Activated CD4-positive, alpha-beta T cell treated with anti-CD3 and anti-CD28 coated beads, Interleukin-2, amount 50 U/mL, for 1 hour (primary cell): ENCODE data around the gene ADGRF4.

Experiments
- DNase-seq: peaks from one replicate; pipeline ENCODE4 v3.0.0-alpha.2; 2020

Gene ADGRF4

DNA sequence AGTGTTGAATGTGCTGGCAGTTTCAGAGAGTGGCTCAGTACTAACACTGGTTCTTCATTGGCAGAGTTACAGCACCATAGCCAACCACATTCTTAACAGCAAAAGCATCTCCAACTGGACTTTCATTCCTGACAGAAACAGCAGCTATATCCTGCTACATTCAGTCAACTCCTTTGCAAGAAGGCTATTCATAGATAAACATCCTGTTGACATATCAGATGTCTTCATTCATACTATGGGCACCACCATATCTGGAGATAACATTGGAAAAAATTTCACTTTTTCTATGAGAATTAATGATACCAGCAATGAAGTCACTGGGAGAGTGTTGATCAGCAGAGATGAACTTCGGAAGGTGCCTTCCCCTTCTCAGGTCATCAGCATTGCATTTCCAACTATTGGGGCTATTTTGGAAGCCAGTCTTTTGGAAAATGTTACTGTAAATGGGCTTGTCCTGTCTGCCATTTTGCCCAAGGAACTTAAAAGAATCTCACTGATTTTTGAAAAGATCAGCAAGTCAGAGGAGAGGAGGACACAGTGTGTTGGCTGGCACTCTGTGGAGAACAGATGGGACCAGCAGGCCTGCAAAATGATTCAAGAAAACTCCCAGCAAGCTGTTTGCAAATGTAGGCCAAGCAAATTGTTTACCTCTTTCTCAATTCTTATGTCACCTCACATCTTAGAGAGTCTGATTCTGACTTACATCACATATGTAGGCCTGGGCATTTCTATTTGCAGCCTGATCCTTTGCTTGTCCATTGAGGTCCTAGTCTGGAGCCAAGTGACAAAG, 17.0 kb upstream of the ADGRF4 start:
- DNase-seq: no peak

DNA sequence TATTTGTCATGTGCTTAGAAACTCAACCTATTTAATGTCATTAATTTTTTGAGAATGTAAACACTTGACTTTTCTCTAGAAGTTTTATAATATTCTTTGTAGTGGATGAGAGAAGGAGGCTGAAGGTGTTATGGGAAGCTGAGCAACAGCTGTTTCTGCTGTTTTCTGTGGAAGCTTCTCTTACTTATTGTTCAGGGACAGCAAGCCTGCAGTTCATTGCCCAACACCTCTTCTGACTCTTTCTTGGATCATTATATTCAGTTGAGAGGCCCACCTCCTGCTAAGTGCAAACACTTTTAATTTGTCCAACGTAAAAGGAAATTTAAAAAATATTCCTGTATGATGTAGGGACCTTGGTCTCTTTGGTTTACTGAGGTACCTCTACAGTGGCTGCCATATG, 12.0 kb upstream of the ADGRF4 start:
- no peak for DNase-seq

DNA sequence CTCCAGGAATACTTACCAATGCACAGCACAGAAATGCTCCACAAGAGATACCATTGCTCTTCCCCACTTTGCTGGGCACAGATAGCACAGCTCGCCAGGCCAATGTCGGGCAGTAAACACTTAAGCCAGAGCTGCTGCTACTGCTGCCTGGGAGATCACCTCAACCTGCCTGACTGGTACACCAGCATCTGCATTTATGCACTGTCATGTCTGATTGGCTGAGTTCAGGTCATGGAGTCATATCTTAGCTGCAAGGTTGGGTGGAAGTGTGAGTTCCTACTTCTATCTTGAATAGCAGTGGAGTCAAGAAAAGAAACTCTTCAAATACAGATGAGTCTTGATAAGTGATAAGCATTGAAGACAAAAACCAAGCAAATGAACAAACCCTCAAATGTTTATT, 10.9 kb upstream of the ADGRF4 start:
- no peak for DNase-seq

DNA sequence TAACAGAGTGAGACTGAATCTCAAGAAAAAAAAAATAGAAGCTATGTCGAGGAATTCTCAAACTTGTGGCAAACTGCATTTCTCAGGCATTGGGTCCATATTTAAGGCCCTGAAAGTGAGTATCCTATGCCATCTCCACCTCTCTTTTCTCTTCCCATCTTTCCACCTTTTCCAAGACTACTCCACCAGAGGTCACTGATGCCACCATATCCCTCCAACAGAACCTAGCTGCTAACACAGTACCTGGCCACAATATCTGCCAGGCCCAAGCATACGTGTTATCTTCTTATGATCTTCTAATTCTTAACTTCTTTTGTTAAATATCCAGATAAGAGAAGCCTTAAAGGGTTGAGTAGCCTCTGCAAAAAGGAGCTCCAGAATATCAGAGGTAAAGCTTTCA, 8.2 kb upstream of the ADGRF4 start:
- no peak for DNase-seq

DNA sequence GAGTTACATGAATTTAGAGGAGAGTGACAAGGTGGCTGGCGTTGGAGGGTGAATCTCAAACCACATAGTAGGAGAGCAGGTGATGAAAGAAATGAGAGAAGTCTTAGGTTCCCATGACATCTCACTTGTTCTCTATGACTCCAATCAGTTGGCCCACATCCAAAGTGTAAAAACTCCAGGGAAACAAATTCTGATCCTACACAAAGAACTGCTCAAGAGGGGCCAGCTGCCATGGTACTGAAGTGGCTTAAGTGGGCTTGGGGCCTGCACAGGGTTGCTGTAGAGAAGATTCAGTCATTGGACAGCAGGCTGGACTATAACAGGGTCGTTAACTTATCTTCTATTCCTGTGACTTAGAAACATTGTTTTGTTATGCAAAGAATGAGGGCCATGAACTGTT, 7.6 kb upstream of the ADGRF4 start:
- no peak for DNase-seq

DNA sequence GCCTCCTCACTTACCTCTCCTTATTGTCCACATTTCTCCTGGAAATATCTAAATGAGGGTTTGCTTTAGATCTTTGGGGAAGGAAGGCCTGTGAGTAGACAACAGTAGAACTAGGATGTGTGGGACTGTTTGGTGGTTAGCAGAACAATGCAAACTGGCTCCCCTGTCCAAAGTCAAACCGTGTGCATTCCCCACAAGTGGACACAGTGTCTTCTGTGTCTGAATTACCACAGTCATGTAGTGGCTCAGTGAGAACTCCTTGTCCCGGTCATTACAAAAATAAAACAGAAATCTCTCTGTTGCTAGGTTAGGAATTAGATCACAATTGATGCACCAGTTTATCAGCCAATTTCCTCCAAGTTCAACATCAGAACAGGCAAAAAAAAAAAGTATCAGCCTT, 455 bp upstream of the ADGRF4 start:
- no peak for DNase-seq

DNA sequence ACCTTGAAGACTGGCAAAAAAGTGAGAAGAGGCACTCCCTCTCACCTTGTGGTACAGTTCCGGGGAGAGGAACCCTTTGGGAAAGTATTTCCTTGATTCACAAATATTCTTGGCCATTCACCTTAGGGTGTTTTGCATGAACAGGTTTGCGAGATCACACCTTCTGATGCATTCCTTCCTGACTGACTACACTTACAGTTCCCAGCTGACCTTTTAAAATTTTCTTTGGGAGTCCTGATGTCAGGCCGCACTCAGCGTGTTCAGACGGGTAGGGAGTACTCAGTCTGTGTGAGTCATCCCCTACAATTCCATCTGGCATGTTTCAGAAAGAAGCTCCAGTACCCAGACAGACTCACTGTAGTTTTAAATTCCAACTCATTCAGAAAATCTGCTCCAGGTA, 1.7 kb downstream of the ADGRF4 start:
- no peak for DNase-seq

DNA sequence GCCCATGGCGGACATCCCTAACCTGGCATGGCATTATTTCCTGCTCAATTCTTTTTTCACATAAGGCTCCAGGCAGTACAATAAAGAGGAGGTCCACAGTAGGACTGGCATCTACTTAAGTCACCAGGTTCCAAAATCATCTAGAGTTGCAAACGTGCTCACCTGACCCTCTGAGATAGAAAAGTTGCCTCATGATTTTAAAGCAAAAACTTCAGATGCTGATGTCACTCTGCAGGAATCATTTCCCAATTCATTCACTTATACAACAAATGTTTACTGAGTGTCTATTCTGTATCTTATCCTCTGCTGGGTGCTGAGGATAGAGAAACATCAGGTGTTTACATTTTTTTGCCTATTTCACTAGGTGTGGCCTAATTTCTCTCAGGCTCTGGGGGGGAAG, 2.2 kb downstream of the ADGRF4 start:
- no peak for DNase-seq

DNA sequence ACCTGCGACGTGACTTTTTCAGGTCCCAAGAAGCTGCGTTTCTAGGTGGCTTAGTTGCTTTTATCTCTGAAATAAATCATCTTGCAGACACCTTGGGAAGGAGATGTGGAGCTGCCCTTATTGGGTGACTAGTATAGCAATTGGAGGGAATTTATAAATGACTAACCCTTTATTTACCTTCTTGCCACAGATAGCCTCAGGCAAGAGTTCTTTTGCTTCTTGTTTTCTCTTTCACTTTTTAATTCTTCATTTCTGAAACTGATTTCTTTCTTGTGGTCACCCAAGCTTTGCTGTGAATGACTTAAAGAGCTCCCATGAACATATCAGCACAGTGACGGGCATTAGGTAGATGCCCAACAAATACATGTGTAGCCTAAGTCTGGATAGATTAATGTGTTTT, 3.0 kb downstream of the ADGRF4 start:
- no peak for DNase-seq

DNA sequence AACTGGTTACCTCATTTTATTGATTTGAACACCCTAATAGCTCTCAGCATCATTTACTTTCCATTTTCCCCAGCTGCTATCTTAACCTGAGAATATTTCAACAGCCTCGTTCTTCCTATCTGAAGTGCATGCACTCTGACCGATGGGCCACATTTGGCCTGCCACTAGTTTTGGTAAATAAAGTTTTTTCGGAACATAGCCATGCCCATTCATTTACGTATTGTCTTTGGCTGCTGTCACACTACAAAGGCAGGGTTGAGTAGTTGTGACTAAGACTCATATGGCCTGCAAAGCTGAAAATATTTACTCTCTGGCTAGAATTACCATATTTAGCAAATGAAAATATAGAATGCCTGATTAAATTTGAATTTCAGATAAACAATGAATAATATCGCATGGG, 10.8 kb downstream of the ADGRF4 start:
- no peak for DNase-seq

DNA sequence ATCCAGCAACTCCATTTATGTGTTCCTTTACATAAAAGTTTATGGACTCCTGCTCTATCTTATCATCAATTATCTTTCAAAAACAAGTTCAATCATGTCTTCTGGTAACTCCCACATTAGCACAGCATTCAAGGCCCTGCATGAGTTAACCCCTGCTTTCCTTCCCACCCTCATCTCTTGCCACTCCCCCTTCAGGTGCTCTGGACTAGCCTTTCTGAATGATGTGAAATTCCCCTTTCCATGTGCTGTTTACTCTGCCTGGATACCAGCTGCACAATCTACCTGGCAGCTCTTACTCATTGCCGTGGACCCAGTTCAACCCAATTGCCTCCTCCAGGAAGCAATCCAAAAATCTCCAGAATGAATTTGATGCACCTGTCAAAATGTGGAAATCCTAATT, 11.9 kb downstream of the ADGRF4 start:
- no peak for DNase-seq

DNA sequence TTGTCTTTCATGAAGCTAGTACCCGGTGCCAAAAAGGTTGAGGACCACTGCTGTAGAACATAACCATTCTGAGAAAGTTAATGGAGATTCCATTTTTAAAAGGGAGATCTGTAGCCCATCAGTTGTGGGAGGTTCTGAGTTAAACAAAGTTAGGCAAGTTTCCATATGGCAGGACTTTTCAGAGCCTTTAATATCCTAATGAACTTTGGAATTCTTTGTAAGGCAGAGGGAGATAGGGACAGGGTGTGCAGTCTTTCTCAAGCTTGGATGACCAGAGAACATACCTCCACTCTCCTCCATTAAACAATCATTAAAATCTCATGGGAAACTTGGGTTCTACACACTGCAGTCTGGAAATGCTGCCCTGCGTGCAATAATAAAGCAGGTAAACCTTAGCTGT, 14.8 kb downstream of the ADGRF4 start:
- DNase-seq: no peak

DNA sequence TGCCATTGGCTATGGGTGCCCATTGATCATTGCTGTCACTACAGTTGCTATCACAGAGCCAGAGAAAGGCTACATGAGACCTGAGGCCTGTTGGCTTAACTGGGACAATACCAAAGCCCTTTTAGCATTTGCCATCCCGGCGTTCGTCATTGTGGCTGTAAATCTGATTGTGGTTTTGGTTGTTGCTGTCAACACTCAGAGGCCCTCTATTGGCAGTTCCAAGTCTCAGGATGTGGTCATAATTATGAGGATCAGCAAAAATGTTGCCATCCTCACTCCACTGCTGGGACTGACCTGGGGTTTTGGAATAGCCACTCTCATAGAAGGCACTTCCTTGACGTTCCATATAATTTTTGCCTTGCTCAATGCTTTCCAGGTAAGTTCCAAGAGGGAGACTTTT, 16.4 kb downstream of the ADGRF4 start:
- no peak for DNase-seq

DNA sequence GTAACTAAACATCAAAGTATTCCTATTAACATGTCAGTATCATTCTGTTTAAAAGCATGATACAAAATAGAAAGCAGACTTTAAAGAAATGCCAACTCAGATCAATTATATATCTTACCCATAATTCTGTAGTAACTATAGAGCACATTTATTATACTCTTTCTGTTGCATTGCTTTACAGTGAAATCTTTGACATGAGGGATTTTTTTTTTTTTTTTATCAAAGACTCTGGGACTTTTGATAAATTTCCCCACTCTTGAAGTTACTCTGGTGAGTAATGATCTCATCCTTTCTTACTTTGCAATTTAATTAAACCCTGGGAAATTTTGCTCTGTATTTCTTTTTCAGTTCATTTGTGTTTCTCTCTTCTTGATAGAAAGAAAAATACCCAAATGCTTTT, 17.4 kb downstream of the ADGRF4 start:
- no peak for DNase-seq

DNA sequence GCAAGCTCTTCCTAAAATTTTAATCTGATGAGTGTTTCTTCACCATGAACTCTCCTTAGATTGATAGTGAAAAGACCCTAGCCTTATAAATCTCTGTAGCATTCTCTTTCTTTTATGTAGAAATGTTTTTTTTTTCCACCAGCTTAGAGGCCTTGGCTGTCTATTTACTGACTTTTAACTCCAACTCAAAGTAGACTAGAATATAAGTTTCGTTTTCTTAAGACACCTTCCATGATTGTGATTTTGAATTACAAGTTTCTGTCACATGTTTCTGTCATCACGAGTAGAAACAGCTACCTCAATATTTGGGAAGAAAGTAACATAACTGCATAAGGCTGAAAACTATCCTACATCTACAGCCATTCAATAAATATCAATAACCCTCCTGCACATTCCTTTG, 17.8 kb downstream of the ADGRF4 start:
- no peak for DNase-seq

DNA sequence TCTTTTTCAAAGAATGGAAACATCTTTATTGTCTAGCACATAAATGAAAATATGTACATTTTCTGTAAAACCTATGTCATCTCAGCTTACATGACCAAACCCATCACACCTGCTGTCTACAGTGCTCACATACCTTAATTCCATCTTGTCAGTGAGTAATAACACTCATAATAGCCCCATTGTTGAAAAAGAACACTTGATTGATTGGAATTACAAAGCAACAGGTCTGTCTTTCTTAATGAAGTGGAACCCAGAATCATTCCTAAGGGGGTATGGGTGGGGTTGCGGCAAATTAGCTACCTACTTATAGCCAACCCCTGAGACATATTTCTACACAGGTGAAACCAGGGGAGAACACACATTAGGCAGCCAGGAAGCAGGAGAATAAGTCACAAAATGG, 20.2 kb downstream of the ADGRF4 start:
- DNase-seq: no peak

DNA sequence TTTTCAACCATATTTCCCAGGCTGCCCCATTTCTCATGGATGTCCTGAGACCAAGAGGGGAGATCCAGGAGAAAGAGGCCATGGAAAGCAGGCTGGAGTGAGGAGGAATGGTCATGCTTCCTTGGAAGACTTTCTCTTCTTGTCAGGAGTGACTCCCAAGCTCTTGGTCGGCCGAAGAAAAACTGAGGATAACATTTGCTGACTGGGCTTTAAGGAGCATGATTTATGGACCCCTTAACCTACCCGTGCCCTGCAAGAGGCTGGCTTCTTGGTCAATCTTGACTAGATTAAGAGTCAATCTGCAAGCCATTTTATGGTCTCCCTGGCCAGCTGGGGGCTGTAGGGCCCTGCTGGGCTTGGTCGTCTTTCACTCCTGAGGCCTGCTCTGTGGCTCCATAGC, 22.8 kb downstream of the ADGRF4 start:
- DNase-seq: no peak

DNA sequence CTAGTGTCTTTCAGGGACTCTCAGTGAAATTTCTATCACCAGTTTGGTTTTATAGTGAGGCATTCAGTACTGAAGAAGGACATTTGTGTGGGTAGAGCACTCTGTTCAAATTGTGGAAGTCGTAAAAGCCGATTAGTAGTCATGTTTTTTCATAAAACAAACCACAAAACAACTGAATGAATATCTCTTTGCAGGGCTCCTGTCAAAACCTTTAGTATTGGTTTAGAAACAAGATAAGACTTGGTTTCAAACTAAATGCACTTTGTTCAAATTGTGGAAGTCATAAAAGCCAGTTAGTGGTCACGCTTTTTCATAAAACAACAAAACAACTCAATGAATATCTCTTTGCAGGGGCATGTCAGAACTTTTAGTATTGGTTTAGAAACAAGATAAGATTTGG, 23.8 kb downstream of the ADGRF4 start:
- no peak for DNase-seq

DNA sequence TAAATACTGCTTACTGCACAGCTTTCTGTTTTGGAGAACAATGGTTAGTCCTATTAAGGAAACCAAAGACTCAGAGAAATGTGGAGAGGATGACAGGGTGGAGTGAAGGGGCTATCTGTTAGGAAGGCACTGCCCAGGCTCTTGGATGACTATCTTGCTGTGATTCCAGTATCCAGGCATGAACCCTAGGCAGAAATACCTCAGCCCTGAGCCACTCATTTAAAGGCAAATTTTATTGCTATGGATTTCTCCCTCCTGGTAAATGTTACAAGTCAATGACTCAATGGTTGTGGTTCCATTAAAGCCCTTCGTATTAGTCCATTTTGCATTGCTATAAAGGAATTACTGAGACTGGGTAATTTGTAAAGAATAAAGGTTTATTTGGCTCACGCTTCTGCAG, 25.9 kb downstream of the ADGRF4 start:
- DNase-seq: no peak

DNA sequence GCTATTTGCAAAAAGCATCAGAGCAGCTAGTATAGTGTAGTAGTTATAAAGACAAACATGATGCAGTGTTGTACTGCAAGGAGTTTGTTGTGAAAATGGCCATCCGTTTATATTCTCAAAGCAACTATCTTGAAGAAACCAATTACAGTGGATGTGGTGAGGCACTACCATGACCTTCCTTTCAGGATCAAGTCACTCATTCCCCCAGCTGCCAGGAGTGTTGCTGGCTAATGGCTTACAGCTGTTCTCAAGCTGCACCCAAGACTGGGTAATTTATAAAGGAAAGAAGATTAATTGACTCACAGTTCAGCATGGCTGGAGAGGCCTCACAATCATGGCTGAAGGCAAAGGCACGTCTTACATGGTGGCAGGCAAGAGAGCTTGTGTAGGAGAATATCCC, 29.0 kb downstream of the ADGRF4 start:
- DNase-seq: no peak

DNA sequence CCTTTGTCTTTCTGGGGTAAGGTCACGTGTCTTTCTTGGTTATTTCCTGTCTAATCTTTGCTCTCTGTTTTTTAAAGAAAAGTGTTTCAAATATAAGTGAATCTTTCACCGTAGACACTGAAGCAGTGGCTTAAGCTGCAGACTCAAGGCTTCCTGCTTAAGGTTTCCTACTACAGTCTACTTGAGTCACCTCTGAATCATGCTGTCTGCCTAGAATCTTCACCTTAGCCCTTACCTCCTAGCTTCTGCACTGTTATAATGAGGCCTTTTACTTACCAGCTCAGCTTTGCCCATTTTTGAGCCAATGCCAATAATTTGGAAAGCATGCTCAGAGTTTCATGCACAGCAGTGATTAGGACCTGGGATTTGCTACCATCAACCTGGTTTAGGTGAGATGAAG, 30.6 kb downstream of the ADGRF4 start:
- DNase-seq: no peak

DNA sequence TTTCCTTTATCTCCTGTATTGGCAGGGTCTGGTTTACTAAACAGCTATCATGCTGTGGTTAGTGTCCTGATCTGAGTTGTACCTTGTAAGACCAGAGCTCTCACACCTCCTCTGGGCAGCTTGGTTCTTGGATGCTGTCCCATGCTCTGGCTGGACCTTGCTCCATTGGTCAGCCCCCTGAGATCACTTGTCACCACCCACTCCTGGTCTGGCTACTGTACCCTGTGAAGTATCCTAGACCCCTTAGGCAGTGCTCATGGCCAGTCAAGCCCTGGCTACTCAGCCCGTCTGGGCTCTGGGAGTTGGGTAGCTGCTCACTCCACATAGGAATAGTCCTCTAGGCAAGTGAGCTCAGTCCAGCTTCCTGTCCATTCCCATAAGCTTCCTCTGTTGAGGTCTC, 31.1 kb downstream of the ADGRF4 start:
- DNase-seq: no peak

DNA sequence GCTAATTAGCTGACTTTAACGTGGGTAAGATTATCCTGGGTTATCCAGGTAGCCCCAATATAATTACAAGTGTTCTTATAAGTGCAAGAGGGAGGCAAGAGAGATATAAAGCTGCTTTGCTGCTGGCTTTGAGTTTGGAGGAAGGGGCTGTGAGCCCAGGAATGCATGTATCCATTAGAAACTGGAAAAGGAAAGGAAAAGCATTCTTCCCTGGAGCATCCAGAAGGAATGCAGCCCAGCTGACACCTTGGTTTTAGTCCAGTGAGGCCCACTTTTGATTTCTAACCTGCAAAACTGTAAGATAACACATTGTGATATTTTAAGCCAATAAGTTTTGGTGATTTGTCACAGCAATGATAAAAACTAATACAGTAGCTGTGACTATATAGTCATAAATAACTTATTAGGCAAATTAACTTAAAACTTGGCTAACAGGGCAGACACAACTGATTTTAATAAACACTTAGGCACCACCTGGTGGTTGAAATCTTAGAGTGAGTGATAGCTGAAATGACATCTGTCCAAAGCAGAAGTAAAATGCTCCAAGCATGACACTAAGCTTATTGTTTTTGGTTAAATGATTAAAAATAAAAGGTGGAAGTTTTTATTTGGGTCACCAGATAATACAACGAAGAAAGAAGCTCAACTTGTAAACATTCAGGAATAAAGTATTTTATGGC, 35.6 kb downstream of the ADGRF4 start:
- DNase-seq: no peak

DNA sequence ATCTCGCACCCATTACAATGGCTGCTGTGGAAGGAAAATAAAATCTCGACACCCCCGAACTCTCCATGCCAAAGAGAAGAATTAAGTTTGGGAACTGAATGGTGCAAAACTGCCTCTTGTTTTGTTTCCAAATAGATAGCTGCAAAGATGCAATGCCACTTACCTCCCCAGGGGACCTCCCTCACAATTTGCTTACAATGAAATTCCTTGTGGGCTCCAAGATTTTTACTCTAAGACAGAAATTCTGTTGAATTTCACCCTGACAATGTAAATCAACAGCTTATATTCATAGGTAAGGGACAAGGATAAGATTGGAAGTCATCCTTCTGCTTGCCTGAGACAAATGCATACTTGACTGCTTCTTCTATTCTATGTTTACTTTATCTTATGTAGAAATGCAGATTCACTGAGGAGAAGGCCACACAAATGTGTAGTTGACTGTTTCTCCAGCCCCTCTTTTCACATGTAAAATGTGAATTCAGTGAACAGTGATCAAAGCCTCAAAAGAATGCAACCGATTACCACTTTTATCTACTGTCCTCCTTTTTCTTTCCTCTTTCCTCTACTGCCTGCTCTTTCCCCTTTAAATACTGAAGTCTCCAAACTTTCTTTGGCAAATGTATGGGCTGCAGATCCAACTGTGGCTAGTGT, 36.6 kb downstream of the ADGRF4 start:
- DNase-seq: no peak
